NCI-H524 treated with DMSO at 0.1 percent for 48 hours (cell line): ENCODE measurements around the gene SIRPG.
"Not testable (repeated sequence)": the region's sequence is repeated elsewhere in the genome, so short reads cannot be mapped to it uniquely, and the experiment has no call there.

ENCODE experiments used
- DNase-seq: peaks from one replicate; lab custom pipeline; 2025; lab: John Stamatoyannopoulos, UW

The SIRPG gene

DNA sequence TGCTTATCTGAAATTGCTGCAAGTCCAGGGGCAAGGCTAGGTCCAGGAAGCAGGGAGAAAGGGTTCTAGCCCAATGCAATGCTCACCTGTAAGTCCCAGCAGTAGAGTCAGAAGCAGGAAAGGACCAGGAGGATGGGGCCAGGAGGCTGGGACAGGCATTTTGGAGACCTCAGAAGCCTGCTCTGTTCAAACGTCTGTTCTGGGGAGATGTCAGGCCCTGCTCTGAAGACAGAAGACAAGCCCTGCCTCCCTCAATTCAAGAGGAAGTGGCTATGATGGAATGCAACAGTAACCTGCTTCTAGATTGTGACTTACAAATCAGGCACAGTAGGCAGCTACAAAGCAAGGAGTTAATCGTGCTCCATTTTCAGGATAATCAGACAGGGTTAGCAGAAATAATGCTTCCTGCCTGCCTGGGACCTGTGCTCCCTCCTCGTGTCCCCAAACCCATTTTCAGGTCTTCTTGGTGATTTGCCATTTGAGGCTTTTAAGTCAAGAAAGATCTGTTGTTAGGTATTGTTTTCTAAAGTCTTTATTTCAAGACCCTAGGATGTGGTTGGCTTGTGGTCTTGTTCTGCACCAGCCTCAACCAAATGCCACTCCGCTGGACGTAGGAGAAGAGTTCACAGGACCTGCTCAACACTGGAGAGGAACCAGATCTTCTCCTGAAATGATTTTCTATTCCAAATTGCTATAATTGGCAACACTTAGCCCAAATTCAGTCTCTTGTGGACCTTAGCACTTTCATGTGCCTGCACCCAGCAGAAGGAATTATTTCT lies at the start of gene SIRPG:
TSS of gene SIRPG (minus strand) at position 224 of the 779 bp plus-strand sequence. CDS start at position 159, 65 bp downstream.
- DNase-seq = no peak

DNA sequence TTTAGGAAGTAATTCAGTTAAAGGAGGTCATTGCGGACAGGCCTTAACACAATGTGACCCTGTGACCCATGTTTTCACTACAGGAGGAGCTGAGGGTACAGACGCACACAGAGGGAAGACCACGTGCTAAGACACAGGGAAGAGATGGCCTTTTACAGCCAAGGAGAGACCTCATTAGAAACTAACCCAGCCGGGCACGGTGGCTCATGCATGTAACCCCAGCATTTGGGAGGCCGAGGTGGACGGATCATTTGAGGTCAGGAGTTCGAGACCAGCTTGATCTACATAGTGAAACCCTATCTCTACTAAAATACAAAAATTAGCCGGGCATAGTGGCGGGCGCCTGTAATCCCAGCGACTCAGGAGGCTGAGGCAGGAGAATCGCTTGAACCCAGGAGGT lies 49.3 kb upstream of the SIRPG start:
- not testable (repeated sequence) for DNase-seq

DNA sequence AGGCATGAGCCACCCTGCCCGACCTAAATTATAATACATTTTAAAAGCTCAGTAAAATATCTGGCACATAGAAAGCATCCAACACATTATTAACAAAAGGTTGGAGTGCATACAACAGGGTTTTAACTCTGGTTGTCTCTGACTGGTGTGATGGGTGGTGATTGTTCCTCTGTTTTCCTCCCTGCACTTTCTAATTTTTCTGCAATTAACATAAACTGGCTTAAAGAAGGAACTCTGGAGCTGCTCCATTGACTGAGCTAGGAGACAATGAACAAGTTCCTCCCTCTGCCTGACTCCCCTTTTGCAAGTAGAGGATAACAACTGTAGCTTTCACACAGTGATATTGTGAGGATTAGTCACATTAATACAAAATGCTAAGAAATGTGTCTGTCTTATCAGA lies 48.5 kb upstream of the SIRPG start:
- DNase-seq = no peak

DNA sequence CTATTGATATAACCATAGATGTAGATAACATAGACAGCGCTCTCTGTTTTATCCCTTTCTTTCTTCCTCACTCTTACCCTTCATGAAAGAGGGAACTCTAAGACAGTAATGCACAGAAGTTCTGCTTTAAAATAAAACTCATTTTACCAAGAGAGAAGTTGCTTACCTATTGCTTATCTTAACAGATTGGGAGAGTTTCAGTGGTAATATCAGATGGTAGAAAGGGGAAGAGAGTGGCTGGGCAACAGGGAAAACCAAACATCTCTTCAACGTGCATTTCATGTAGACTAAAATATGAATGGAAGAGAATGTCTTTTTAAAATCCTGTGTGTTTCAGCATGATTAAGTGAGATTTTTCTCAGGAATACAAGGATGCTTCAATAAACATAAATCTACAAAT lies 45.3 kb upstream of the SIRPG start:
- DNase-seq = no peak

DNA sequence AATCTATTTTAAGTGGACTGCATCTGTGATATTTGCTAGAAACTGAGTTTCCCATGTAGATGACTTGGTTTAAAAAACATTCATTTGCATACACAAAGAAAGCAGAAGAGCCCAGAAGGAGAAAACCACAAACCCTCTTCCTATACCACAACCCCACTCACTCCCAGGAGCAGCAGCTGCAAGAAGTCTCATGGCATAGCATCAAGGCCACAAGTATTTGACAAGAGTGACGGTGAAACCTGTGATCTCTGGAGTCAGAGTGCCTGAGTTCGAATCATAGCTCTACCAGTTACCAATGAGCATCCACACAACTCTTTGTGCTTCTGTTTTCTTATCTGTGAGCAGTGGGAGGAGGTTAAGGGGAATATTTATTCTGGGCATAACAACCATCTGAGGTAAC lies 44.7 kb upstream of the SIRPG start:
- DNase-seq = no peak

DNA sequence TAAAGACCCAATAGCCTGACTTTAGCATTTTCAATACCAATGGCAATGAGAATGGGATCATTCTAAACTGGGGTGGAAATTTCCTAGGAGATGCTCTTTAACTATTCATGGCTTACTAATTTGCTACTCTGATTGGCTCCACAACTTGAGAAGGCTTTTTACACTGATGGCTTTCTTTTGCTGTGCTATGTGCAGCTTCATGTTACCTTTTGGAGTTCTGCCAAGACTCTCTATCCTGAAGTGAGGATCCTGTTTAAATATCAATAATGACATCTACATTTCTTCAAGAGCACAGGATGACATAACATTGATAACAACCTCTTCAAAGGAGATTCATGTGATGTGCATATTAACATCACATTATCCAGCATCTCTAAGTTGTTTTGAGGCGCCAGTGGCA lies 43.4 kb upstream of the SIRPG start:
- no peak for DNase-seq

DNA sequence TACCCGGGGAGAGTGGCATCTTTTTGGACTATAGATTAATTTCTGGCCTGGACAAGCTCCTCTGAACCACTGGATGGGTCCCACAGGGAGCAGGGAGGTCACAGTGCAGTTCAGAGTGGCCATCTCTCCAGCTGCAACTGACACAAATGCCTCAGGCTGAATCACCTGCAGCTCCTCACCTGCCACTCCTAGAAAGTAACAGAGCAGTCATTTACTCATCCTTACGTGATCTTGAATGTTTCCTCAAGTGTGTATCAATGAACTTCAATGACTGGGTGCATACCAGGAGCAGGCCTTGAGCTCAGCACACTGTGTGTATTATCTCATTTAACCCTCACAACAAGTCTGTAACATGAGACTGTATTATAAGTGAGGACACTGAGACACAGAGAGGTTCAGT lies 40.0 kb upstream of the SIRPG start:
- DNase-seq = no peak

DNA sequence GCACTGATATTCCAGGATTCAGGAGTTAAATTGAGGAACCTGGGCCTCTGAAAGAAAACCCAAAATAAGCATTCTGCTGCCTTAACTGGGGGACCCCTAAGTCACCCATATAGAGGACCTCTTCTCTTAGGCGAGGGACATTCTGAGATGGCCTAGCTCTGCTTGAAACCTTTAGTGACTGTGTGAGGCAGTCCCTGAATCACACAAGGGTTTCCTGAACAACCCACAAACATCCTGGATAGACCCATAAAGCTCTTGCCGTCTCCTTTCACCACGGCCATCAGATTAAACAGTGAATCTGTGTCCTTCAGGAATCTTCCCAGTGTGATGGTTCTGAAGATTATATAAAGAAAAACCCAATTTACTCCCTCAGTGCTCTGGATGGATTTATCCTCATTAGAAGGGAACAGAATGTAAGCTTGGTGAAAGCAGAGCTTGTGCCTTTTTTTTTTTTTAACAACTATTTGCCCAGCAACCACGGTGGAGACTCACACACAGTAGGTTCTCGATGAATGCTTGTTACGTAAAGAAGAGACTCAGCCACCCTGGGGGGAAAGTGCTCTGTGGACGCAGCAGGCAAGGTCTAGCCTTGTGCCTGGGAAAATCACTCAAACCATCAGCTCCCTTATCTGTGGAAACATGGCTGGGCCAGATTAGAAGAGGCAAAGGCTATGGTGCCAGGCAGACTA lies 39.1 kb upstream of the SIRPG start:
- DNase-seq = no peak

DNA sequence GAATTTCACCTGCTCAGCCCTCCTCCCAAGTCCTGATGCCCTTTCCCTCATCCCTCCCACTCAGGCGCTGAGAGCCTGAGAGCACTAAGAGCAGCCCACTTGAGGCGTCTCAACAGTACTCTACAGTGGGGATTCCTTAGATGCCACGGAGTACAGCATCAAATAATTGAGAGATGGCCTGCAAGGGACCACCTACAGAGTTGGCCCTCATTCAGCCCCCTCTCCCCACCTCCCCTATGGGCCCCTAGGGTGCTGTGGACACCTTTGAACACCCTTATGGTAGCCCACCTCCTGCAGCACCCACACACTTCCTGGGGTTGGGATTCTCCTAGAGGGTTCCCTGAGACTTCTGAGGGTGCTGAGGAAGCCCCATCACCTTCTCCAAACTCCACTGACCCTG lies 37.1 kb upstream of the SIRPG start:
- DNase-seq = no peak

DNA sequence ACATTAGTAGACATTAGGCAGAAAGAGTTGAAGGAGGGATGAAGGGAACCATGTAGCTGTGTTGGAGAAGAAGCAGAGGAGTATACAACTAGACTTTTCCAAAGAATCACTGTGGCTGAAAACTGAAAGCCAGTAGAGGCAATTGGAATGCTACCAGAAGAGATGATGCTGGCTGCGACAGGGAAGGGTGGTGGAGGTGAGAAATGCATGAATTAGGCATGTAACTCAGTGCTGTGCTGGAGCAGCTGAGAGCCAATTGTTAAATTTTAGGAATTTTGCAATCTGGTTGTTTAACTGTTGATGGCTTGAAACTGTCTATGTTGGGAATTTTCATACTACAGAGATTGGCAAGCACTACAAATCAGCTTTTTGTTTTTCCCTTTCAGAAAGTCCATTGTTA lies 35.8 kb upstream of the SIRPG start:
- no peak for DNase-seq

DNA sequence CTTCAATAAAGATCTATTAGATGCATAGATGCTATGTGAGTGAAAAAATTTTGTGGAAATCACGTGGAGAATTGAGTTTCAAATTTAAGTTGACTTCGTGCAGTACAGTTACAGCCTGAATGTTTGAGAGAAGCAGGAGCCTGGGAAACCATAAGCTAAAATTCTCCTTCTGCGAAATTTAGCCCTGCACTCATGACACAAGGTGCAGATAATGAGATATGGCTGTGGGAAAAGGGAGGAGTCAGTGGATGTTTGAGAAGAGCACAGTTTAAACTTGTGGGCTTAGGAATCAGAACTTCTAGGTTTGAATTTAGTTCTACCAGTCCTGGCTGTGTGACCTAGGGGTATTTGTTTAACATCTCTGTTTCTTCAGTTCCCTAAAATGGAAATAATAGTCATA lies 32.1 kb upstream of the SIRPG start:
- DNase-seq = no peak

DNA sequence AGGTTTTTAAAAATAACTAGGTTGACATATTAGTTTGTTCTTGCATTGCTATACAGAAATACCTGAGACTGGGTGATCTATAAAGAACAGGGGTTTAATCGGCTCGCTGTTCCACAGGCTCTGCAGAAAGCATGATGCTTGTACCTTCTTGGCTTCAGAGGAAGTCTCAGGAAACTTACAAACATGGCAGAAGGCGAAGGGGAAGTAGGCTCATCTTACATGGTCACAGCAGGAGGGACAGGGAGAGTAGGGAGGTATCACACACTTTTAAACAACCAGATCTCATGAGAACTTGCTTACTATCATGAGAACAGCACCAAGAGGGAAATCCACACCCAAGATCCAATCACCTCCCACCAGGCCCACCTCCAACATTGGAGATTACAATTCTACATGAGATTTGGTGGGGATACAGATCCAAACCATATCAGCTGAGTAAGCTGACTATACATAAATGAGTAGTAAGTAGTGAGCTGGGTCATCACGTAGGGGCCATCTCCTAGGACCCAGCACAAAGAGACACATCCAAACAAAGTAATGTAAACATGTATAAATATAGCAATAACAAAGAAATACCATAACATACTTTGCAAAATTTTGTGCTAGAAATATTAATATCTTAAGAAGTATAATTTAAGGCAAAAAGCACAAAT lies 31.4 kb upstream of the SIRPG start:
- DNase-seq = no peak

DNA sequence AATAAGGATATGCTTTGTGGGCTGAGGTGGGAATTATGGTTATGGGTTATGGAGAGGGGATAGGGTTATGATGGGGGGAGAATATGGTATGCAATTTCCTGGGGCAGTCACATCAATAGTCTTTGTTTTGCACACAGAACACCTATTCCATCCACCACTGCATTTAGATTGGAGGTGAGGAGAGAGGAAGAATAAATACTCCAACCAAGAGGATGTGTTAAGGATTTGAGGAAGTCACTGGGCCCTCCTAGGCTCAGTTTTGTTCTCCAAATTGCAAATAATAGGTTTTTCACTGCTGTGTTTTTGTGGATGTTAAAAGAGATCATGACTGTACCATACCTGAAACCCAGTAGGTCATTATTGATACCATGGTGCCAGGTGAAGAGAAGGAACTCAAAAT lies 29.5 kb upstream of the SIRPG start:
- no peak for DNase-seq

DNA sequence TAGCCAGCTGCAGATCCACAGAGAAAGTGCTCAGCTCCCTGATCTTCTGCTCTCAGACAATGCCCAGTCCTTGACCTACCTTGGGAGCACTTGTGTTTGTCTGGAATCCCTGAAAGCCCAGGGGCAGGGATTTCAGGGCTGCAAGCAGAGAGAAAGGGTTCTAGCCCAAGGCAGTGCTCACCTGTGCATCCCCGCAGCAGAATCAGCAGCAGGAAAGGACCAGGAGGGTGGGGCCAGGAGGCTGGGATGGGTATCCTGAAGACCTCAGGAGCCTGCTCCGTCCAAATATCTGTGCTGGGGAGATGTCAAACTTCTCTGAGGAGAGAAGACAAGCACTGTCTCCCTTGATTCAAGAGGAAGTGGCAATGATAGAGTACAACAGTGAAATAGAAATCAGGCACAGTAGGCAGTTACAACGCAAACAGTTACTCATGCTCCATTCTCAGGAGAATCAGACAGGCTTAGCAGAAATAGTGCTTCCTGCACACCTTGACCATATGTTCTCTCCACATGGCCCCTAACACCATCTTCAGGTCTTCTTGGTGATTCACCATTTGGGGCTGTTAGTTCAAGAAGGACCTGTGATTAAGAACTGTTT lies 28.7 kb upstream of the SIRPG start:
- no peak for DNase-seq

DNA sequence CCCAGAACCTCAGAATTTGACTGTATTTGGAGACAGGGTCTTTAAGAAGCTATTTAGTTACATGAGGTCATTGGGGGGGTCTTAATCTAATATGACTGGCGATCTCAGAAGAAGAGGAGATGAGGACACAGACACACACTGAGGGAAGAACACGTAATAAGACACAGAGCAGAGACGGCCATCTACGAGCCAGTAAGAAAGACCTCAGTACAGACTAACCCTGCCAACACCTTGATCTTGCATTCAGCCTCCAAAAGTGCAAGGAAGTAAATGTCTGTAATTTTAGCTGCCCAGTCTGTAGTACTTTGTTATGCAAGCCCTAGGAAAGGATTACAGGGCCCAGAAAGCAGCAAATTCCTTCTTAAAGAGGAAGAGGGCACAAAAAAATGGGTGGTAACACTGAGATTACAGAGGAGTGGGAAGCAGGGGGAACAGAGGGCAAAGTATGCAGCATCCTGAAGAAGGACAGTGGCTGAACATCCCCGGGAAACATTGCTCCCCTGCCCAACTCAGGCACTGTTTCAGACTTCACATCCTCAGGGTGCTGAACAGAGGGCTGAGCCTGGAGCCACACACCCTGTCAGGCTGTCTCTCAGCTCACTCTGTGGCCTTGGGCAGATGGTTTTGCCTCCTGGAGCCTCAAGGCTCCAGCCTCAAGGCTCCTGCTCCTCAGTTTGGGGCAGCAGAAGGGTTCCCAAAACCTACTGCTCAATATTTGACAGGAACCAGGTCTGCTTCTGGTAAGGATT lies 27.9 kb upstream of the SIRPG start:
- DNase-seq = no peak

DNA sequence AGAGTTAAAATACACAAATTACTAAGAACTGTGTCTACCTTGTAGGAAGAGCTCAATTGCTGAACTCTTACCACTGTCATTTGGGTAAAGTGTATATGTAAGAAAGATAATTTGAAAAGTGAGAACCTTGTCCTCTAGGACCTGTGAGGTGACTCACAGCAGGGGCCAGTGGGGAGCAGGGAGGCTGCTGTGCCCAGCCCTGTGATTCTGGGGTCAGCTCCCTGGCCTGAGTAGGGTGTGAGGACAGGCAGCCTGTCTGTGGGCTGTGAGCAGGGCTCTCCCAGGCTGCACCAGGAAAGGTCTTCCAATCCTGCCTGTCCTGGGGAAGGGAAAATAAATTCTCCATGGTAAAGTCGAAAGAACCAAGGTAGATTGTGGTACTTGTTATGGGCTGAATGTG lies 27.3 kb upstream of the SIRPG start:
- no peak for DNase-seq

DNA sequence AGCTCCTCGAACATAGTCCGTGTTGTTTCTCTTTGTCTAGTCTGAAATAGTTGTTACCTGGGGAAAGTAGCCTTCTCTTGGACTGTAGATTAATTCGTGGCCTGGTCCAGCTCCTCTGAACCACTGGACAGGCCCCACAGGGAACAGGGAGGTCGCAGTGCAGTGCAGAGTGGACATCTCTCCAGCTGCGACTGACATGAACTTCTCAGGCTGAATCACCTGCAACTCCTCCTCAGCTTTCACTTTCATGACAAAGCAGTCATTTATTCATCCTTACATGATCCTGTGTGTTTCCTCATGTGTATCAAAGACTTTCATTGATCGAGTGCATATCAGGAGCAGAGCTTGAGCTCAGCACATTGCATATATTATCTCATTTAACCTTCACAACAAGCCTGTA lies 19.1 kb upstream of the SIRPG start:
- no peak for DNase-seq

DNA sequence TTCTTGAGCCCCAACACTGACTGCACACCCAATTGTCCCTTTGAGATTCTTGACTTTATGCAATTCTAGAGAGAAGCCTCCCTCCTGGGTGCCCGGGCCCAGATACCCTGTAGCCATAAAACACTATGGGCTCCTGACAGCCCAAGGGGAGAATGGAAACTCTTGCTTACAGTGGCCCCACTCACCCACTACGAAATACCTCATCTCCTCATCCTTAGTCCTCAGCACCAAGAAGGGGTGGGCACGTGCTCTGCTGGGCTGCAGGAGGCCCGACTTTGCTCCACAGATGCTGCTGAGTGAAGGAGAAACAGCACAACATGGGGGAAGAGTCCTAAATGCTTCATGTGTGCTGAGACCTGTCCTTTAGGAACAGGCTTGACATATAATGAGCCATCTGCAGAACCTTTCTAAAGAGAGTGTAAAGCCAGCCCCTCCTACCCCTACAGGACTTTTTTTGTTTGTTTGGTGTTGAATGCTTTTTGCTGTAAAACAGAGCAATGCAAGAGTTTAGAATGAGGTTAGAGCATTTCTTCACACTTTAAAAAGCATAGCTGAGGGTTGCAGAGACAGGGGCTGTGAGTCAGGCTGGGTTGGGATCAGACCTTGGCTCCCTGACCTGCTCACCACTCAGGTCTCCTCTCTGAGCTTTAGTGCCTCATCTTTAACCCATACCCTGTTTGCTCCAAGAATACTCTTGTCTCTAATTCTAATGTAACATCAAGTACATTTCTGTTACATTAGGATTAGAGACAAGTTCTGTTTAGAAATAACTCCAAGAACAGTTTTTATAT lies 17.6 kb upstream of the SIRPG start:
- DNase-seq = no peak

DNA sequence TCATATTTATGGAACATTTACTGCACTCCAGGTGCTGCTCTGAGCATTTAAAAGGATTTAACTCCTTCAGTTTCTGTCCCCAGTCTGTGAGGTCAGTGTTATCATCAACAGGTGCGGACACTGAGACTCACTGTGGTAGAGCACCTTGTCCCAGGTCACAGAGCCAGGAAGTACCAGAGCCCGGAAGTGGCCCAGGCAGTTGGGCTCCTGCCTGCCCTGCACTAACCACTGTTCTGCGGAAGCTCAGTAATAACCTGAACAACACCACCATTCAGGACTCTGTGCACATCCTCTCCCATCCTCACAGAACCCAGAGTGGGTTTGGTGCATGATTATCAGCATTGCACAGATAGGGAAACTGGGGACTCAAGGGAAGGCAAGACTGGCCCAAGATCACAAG lies 16.8 kb upstream of the SIRPG start:
- no peak for DNase-seq

DNA sequence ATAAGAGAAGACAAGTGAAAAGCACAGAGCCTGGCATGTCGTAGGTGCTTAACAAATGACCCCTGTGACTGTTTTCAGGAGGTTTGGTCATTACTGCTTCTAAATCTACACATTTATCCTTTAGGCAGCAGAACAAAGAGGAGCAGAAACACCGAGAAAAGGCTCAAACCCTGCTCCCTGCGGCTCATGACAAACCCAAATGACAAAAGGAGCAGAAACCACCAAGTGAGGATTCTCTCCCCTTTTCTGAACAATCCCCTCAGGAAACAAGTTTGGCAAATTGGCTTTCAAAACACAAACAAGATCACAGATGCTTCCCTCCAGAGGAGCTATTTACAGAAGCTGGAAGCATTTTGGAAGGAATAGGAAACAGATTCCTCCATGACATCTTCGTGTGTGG lies 15.8 kb upstream of the SIRPG start:
- no peak for DNase-seq

DNA sequence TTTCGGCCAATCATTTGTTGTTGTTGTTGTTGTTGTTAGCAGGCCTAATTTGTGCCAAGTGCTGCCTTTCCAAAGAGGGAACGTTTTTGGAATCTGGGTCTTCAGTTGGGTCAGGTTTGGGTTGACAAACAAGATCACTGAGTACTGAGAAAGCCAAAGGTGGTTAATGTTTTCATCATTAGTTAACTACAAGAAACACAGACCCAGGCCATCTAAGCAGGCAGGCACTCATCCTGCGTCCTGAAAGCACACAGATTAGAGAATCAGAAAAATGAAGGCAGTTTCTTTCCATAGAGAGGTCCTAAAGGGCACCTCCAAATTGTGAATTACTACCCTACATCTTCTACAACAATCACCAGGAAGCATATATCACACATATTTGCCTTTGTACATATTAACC lies 15.1 kb upstream of the SIRPG start:
- no peak for DNase-seq
